NCI-H526 treated with DMSO at 0.1 percent for 48 hours (cell line): ENCODE measurements around the gene ABCG5.
A peak's percentile ranks its signal among the peaks of the same experiment; 100 is the strongest.

Experiments used
- DNase-seq: peaks from one replicate; lab custom pipeline; 2025; lab: John Stamatoyannopoulos, UW

The ABCG5 gene

GRCh38 chr2:43806719-43807031 is 32.0 kb downstream of the ABCG5 start:
- DNase-seq = no peak

- DNase-seq = no peak
Observed at GRCh38 chr2:43803113-43803512, 35.5 kb downstream of the ABCG5 start.

GRCh38 chr2:43802135-43802534 is 36.5 kb downstream of the ABCG5 start:
- DNase-seq = no peak

GRCh38 chr2:43800894-43801293 is 37.7 kb downstream of the ABCG5 start:
- DNase-seq = no peak

- DNase-seq = no peak
Observed at GRCh38 chr2:43798300-43798699, 40.3 kb downstream of the ABCG5 start.

GRCh38 chr2:43796206-43796605 is 42.4 kb downstream of the ABCG5 start:
- no peak for DNase-seq

- DNase-seq = no peak
Observed at GRCh38 chr2:43794956-43795355, 43.7 kb downstream of the ABCG5 start.

- DNase-seq = no peak
Observed at GRCh38 chr2:43792653-43793052, 46.0 kb downstream of the ABCG5 start.

GRCh38 chr2:43791035-43791765 is 47.4 kb downstream of the ABCG5 start:
- no peak for DNase-seq

GRCh38 chr2:43790147-43790546 is 48.5 kb downstream of the ABCG5 start:
- no peak for DNase-seq

GRCh38 chr2:43788646-43789045 is 50.0 kb downstream of the ABCG5 start:
- no peak for DNase-seq

- no peak for DNase-seq
Observed at GRCh38 chr2:43787895-43788294, 50.7 kb downstream of the ABCG5 start.

- no peak for DNase-seq
Observed at GRCh38 chr2:43778233-43778632, 60.4 kb downstream of the ABCG5 start.

- DNase-seq = no peak
Observed at GRCh38 chr2:43777306-43777926, 61.2 kb downstream of the ABCG5 start.

- no peak for DNase-seq
Observed at GRCh38 chr2:43776324-43776723, 62.3 kb downstream of the ABCG5 start.

- no peak for DNase-seq
Observed at GRCh38 chr2:43774617-43775016, 64.0 kb downstream of the ABCG5 start.

GRCh38 chr2:43773876-43774613 is 64.6 kb downstream of the ABCG5 start, which contains the start of gene DYNC2LI1:
Gene DYNC2LI1, plus strand, starts transcription at chr2:43774039. Its CDS starts 100 bp downstream, at chr2:43774139.
- peak; percentile 74 for DNase-seq

- DNase-seq = no peak
Observed at GRCh38 chr2:43766006-43766405, 72.6 kb downstream of the ABCG5 start.

- no peak for DNase-seq
Observed at GRCh38 chr2:43764086-43764705, 74.4 kb downstream of the ABCG5 start.

- DNase-seq = no peak
Observed at GRCh38 chr2:43763091-43763490, 75.5 kb downstream of the ABCG5 start.
